WERI-Rb-1 (cell line): ENCODE results near the gene RHBDL1.
A peak's percentile ranks its signal among the peaks of the same experiment; 100 is the strongest.

Experiments
- DNase-seq: peaks from one replicate; pipeline ENCODE4 v3.0.0-alpha.2; 2020
- H3K27ac ChIP-seq: fragments of 250-450 bp; sonication (Bioruptor Pico); 2 replicates; pipeline ENCODE4 v1.5.1; 2020; ENCODE audit warnings: mild to moderate bottlenecking, moderate library complexity
- H3K27me3 ChIP-seq: fragments of 250-450 bp; sonication (Bioruptor Pico); 2 replicates; pipeline ENCODE4 v1.5.1; 2021; ENCODE audit warnings: mild to moderate bottlenecking, low read depth, moderate library complexity; ENCODE audit not compliant: insufficient read depth, severe bottlenecking
- H3K36me3 ChIP-seq: fragments of 250-450 bp; sonication (Bioruptor Pico); 2 replicates; pipeline ENCODE4 v1.5.1; 2020; ENCODE audit warnings: mild to moderate bottlenecking, moderate library complexity
- H3K4me3 ChIP-seq: 2 replicates; pipeline ENCODE4 v1.5.1; 2011; ENCODE audit warnings: low read depth, mild to moderate bottlenecking, control low read depth, low read length
- H3K9me3 ChIP-seq: fragments of 250-450 bp; sonication (Bioruptor Pico); 2 replicates; pipeline ENCODE4 v1.5.1; 2021; ENCODE audit warnings: mild to moderate bottlenecking, moderate library complexity; ENCODE audit not compliant: severe bottlenecking
- CTCF ChIP-seq: IDR thresholded peaks from 2 replicates; pipeline ENCODE4 v1.5.1; 2011; ENCODE audit warnings: low read depth, mild to moderate bottlenecking, control low read depth, inconsistent platforms, low read length

RHBDL1 gene

DNA sequence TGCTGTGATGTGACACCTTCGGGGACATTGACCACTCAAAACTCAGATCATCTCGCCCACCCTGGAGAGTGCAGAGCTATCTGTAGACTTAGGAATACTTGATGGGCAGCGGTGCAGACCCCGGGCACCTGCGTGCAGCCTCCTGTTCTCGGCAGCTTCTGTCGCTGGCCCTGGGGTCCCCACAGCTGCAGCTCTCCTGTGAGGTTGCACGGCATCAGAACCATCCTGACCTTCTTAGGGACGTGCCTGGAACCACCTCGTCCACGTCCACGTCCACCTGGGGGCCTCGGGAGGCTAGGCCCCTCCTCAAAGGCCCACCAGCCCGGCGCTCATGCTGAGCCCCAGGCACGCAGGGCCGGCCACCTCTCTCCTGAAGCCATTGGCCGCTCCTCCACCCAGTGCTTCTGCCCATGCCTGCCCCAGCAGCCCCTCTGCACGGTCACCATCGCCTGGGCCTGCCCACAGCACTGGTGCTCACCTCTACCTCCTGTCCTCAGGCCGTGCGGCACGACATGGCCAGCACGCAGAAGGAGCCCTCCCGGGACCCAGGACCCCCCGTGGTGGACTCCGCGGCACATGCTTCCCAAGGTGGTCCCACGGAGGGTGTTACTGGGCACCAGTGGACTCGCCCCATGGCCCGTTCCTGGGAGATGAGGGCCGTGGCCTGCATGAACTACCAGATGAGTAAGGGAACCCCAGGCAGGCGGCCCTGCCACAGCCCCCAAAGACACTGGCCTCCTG lies 47.0 kb upstream of the RHBDL1 start:
- Histone ChIP-seq H3K9me3 (no peaks in the 10 kb centered on the region), H3K4me3 (no peak overlapping the region), H3K36me3 (peaks cover 45% of the 10 kb centered on the region), H3K27me3 (no peaks in the 10 kb centered on the region), H3K27ac (peak overlapping the region; percentile 96)
- TF ChIP-seq CTCF, result no peak
- DNase-seq, result no peak

- peak; percentile 94 for DNase-seq
- H3K36me3 ChIP-seq, result peaks cover 53% of the 10 kb centered on the region
- no peaks in the 10 kb centered on the region for H3K27me3 ChIP-seq
- no peaks in the 10 kb centered on the region for H3K9me3 ChIP-seq
- peak overlapping the region; percentile 7 for H3K4me3 ChIP-seq
- H3K27ac ChIP-seq, result peak overlapping the region; percentile 96
- no peak for TF ChIP-seq CTCF
These were observed 46.2 kb upstream of the RHBDL1 start for GRCh38 chr16:629185-629832.

GRCh38 chr16:629833-630248 lies 45.6 kb upstream of the RHBDL1 start:
- Histone ChIP-seq H3K4me3 (no peak overlapping the region), H3K27me3 (no peaks in the 10 kb centered on the region), H3K36me3 (peaks cover 57% of the 10 kb centered on the region), H3K27ac (peak overlapping the region; percentile 96), H3K9me3 (no peaks in the 10 kb centered on the region)
- DNase-seq, result no peak
- TF ChIP-seq CTCF, result no peak

- no peak for DNase-seq
- Histone ChIP-seq H3K27me3 (no peaks in the 10 kb centered on the region), H3K4me3 (no peak overlapping the region), H3K36me3 (peaks cover 57% of the 10 kb centered on the region), H3K9me3 (no peaks in the 10 kb centered on the region), H3K27ac (peak overlapping the region; percentile 96)
- no peak for TF ChIP-seq CTCF
These were observed 45.1 kb upstream of the RHBDL1 start for GRCh38 chr16:630249-630814.

GRCh38 chr16:630815-631405 lies 44.6 kb upstream of the RHBDL1 start, which contains the start of gene WFIKKN1:
Gene WFIKKN1, plus strand, starts transcription at chr16:630985. Its CDS starts 269 bp downstream, at chr16:631254.
- H3K36me3 ChIP-seq, result peaks cover 55% of the 10 kb centered on the region
- peak within 1 kb of the TSS; percentile 96 for H3K27ac ChIP-seq
- H3K27me3 ChIP-seq, result no peaks in the 10 kb centered on the region
- TF ChIP-seq CTCF, result no peak
- no peak for DNase-seq
- no peak within 1 kb of the TSS for H3K4me3 ChIP-seq
- H3K9me3 ChIP-seq, result no peaks in the 10 kb centered on the region
